Daoy (cell line): ENCODE data around the gene PLEKHG3. TPM values are rescaled to one million over a fixed set of nuclear protein-coding genes. Genes with fewer than 3 reads are reported as not detected.

Experiments used
- DNase-seq: peaks from one replicate; pipeline ENCODE4 v3.0.0-alpha.2; 2015; ENCODE audit warnings: low read depth
- total RNA-seq: library from RNA; depleted of rRNA; stranded (reverse); fragments of >200 nt; shearing (Covaris generic); gene quantifications from 2 replicates; pipeline ENCODE4 v1.2.3, GENCODE V29; 2014; rRNA removed

The PLEKHG3 gene
- total RNA-seq, 1 experiment from 2014 or later = 30.9 TPM

DNA sequence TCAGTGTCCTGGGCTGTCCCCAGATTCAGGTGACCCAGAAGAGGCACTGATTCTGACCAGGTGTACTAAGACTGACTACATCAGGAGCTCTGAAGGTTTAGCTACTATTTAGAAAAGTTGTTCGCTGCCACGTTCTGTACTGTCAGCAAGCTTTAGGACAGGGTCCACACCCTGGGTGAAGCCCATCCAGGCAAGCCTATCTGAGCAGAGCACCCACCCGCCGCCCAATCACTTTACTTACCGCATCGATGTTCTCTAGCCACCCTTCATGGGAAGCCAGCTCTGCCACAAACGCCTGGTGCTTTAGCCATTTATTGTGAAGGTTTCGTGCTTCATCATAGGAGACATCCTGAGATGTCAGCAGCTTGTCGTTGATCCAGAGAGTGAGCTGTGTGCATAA is 79.8 kb downstream of the PLEKHG3 start:
- no peak for DNase-seq

DNA sequence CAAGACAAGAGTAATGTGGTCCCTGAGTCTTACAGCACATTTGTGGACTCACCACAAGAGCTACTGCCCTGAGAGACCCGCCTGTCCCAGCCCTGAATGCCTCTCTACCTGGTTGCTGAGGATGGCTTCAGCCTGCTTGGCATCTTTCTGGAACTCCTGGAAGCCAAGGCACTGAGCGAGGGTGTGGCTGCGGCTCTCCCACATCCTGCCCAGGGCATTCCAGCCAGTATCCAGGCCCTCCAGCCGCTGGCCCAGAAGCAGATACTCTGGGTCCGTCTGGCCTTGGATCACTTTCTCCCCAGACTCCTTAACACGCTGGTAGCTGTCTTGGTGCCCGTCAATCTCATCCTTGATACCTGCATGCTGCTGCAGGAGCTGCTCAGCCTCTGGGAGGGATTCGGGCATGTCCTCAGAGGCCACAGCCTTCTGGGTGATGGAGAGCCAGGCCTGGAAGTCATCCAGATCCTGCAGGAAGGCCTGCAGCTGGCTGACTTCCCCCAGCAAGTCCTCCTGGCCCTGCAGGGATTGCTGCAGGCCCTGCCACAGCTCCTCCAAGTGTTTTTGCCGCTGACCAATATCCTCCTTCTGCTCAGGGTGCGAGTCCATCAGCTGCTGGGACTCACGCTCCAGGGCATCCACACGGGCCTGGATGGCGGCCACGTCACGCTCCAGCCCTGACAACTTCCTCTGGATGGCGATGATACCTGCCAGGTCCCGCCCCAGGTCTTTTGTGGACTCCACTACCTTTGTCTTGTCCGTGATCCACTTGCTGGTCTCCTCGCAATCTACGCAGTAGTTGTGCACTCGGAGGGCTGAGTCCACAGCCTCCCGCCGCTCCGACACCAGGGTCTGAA is 82.3 kb downstream of the PLEKHG3 start:
- peak; percentile 45 for DNase-seq

DNA sequence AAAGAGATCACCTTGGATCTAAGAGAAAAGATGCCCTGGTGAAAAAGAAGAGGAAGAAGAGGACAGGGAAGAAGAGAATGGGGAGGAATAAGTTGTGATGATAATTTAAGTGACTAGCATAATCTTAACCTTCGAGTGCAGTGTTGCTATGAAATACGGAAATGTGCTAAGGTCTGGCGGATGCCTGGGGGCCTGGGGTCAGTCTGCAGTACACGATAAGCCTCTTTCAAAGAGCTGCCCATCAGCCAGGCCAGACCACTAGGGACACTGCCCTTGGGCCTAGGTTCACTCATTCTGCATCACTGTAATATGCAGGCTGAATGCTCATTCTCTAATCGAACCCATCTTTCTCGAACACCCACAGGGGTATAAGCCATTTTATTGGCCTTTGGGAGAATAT is 83.4 kb downstream of the PLEKHG3 start:
- DNase-seq = no peak

DNA sequence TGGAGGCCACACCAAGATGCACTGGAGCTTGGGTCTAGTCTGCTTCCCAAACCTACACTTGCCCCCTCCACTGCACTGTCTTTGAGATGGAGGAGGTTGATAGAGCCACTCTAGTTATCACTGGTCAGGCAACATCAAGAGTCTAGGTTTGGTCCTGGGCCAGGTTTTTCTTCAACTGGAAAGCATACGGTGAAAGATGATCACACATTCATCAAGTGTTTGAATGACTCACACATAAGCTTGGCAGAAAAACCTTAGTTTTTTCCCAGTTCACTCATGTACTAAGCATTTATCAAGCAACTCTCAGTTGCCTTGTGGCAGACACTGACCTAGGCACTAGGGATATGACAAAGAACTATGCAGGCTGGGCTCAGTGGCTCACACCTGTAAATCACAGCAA is 84.5 kb downstream of the PLEKHG3 start:
- DNase-seq = peak; percentile 89

DNA sequence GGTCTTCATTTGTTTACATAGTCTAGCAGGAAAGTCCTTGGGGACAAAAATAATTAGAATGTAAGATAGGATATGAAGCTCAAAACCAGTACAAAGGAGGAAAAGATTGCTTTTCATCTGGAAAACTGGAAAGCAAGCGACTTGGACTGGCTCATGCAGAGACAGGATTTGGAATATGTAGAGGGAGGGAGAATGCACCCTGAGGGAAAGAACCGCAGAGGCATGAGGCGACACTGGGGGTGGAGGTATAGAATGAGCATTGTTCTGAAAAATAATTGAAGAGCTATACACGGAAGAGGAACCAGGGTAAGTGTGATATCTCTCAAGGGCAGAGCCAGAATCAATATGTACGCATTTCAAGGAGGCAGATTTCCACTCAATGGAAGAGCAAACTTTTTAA is 85.5 kb downstream of the PLEKHG3 start:
- no peak for DNase-seq

DNA sequence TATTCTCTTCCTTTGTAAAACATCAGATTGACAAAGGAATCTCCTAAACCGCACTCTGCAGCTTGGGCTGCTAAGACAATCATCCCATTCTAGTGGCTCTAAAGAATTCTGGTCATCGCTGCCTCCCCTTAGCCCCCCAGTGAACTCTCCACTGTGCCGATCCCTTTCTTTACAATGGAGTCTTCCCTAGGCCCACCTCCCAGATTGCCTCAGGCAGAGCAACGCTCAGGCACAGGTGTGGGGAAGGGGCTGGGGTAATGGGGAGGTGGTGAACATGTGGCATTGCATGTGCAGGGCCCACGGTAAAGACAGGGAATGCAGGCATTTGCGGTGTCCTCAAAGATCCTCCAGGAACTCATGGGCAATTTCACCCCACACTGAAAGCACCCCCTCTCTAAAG is 86.3 kb downstream of the PLEKHG3 start:
- no peak for DNase-seq

DNA sequence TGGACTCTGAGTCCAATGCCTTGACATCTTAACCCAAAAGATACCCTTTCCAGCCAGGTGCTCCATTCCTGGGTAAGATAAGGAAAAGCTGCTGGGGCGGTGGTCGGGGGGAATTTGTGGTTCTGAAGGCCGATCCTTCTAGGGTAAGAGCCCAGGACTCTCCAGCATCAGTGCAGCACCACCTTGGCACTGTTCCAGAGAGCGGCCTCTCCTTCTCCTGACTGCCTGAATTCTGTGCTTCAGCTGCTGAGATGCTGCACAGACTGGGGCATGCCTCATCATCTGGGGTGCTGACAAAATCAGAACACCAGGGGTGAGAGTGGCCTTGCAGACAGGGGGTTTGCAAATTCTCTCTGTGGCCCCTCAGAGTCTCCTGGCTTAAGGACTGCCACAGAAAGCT is 88.0 kb downstream of the PLEKHG3 start:
- DNase-seq = no peak

DNA sequence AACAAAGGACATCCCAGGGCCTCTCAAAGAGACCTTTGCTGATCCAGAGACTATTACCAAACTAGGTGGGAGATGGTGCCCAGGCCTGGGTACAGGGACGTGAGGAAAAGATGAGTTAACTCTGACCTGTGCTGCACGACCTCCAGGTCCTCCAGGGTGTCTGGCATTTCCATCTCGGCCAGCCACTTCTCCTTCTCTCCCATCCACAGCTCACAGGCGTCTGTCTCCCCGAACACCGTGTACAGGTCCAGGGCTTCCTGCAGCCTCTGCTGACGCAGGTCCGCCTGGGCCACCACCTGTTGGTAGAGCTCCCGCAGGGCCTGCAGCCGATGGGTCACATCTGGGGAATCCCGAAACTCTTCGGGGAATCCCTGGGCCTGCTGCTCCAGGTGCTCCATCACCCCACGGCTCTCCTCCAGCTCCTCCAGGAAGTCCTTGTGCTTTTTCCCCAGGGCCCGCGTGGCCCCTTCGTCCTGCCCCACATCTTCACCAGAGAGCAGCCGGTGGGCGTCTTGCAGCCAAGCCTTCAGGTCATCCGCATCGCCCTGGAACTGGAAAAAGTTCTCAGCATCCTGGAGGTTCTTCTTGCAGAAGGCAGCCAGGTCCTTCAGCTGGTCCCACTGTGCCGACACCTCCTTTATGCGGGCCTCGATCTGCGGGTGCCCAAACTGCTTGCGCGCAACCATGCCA is 88.8 kb downstream of the PLEKHG3 start:
- DNase-seq = no peak

DNA sequence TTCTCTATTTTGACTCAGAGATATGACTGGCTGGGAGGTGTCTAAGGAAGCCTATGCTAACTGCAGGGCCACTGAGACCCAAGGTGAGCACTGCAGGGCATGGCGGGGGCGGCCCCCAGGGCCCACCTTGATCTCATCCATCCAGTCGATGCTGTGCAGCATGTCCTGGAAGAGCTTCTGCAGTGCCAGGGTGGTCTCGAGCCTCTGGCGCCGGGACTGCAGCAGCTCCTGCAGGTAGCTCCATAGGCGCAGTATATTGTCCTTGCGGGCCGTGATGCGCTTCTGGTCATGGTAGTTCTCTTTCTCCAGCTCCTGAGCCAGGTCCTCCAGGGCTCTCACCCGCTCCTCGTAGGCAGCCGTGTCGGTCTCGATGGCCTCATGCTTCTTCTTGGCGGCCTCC is 91.0 kb downstream of the PLEKHG3 start:
- no peak for DNase-seq

DNA sequence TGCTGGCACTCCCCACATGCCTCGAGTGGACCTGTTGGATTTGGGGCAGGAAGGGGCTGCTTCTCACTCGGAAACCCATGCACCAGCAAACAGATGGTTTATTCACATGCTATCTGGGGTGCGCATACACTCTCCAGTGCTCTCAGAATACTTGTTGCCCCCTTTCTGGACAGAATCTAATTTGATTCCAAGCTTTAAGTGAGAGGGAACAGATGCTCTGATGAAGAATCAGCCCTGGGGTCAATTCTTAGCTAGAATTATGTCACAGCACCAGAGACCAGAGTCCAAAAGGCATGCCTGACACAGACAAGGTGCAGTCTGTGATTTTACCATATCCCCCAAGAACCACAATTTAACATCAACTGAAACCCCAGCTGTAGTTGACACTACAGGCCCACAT is 91.7 kb downstream of the PLEKHG3 start:
- DNase-seq = no peak

DNA sequence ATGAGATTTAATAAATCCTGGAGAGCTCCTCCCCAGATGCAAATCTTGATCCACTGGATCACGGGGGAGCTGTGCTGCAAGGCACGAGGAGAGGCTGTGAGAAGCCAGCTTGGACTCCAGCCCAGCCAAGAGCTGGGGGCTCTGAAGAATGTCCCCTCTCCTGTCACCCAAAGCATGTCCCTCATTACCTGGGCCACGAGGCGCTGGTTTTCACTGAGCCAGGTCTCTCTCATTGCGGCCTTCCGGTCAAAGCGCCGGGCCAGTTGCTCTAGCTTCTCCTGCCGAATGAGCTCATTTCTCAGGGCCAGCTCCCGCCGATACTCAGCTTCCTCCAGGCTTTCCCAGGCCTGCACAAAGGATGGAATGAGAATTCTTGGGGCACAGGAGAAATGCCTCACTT is 92.1 kb downstream of the PLEKHG3 start:
- no peak for DNase-seq

DNA sequence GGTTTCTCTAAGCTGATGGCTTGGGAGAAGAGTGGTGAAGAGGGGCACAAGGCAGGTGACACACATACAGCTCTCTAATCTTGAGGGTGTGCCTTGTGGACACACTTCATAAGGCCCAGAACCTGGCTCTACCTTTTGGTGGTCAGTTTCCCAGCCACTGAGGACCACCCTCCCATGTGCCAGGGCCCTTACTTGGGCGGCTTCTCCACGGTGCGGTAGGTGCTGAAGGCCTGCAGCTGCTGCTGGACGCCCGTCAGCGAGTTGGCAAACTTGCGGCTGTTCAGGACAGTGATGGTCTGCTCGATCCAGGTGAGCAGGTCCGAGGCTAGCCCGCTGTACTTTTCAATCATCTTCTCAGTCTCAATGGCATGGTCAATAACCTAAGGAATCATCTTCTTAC is 95.3 kb downstream of the PLEKHG3 start:
- DNase-seq = no peak

Other genes starting within 250 kb of the PLEKHG3 start
- gene AKAP5, start 238.9 kb upstream of the PLEKHG3 start, total RNA-seq = 1.6 and 2.9 TPM in 2 replicates
- 2.0 and 2.8 TPM in 2 replicates for gene ZBTB25, start 200.6 kb upstream of the PLEKHG3 start, total RNA-seq
- gene ZBTB1, start 199.7 kb upstream of the PLEKHG3 start, total RNA-seq = 31.3 and 47.0 TPM in 2 replicates
- 5.6 and 6.1 TPM in 2 replicates for gene HSPA2, start 163.7 kb upstream of the PLEKHG3 start, total RNA-seq
- 0.18 and 0.63 TPM in 2 replicates for gene PPP1R36, start 154.5 kb upstream of the PLEKHG3 start, total RNA-seq
- 1.3 and 2.2 TPM in 2 replicates for gene SPTB, start 175.5 kb downstream of the PLEKHG3 start, total RNA-seq
- 82.5 and 130 TPM in 2 replicates for gene CHURC1, start 210.0 kb downstream of the PLEKHG3 start, total RNA-seq
- gene GPX2, start 238.3 kb downstream of the PLEKHG3 start, total RNA-seq = not detected in 2 replicates